Astrocyte of the hippocampus (primary cell): Measurements from ENCODE around the gene PPP1CB.
"Not testable (repeated sequence)": the region's sequence is repeated elsewhere in the genome, so short reads cannot be mapped to it uniquely, and the experiment has no call there.

ENCODE experiments used
- DNase-seq: peaks from one replicate; pipeline ENCODE4 v3.0.0; 2011; ENCODE audit warnings: low read depth, low spot score

PPP1CB gene

GRCh38 chr2:28778392-28778791 is 26.8 kb downstream of the PPP1CB start:
- DNase-seq, result no peak

GRCh38 chr2:28779001-28779400 is 27.4 kb downstream of the PPP1CB start:
- DNase-seq, result no peak

GRCh38 chr2:28780496-28780895 is 28.9 kb downstream of the PPP1CB start:
- DNase-seq, result no peak

GRCh38 chr2:28782423-28782822 is 30.8 kb downstream of the PPP1CB start:
- DNase-seq, result no peak

- not testable (repeated sequence) for DNase-seq
Measured at GRCh38 chr2:28784570-28784969, 32.9 kb downstream of the PPP1CB start.

- no peak for DNase-seq
Measured at GRCh38 chr2:28796620-28797019, 45.0 kb downstream of the PPP1CB start.

GRCh38 chr2:28801726-28802125 is 50.1 kb downstream of the PPP1CB start:
- DNase-seq, result no peak

- no peak for DNase-seq
Measured at GRCh38 chr2:28802975-28803429, 51.4 kb downstream of the PPP1CB start.

GRCh38 chr2:28809927-28810326 is 58.3 kb downstream of the PPP1CB start:
- no peak for DNase-seq

GRCh38 chr2:28810384-28811285 is 59.0 kb downstream of the PPP1CB start, which contains the start of gene SPDYA:
Gene SPDYA, plus strand, starts transcription at chr2:28810834. Its CDS starts 5,181 bp downstream, at chr2:28816015.
- DNase-seq, result peak; percentile 85

- no peak for DNase-seq
Measured at GRCh38 chr2:28818053-28818452, 66.4 kb downstream of the PPP1CB start.

- peak; percentile 74 for DNase-seq
Measured at GRCh38 chr2:28821295-28821958, 69.8 kb downstream of the PPP1CB start.

- no peak for DNase-seq
Measured at GRCh38 chr2:28822036-28822435, 70.4 kb downstream of the PPP1CB start.

- no peak for DNase-seq
Measured at GRCh38 chr2:28824207-28824606, 72.6 kb downstream of the PPP1CB start.

GRCh38 chr2:28824870-28825269 is 73.2 kb downstream of the PPP1CB start:
- DNase-seq, result no peak

GRCh38 chr2:28828382-28828781 is 76.8 kb downstream of the PPP1CB start:
- DNase-seq, result peak; percentile 24

- no peak for DNase-seq
Measured at GRCh38 chr2:28833740-28834470, 82.3 kb downstream of the PPP1CB start.

GRCh38 chr2:28835781-28836180 is 84.2 kb downstream of the PPP1CB start:
- no peak for DNase-seq

- no peak for DNase-seq
Measured at GRCh38 chr2:28838971-28839370, 87.3 kb downstream of the PPP1CB start.

GRCh38 chr2:28842042-28842441 is 90.4 kb downstream of the PPP1CB start:
- DNase-seq, result peak; percentile 15
